ENCODE measurements around the gene FNBP1.
A peak's percentile ranks its signal among the peaks of the same experiment; 100 is the strongest.

Gene FNBP1

DNA sequence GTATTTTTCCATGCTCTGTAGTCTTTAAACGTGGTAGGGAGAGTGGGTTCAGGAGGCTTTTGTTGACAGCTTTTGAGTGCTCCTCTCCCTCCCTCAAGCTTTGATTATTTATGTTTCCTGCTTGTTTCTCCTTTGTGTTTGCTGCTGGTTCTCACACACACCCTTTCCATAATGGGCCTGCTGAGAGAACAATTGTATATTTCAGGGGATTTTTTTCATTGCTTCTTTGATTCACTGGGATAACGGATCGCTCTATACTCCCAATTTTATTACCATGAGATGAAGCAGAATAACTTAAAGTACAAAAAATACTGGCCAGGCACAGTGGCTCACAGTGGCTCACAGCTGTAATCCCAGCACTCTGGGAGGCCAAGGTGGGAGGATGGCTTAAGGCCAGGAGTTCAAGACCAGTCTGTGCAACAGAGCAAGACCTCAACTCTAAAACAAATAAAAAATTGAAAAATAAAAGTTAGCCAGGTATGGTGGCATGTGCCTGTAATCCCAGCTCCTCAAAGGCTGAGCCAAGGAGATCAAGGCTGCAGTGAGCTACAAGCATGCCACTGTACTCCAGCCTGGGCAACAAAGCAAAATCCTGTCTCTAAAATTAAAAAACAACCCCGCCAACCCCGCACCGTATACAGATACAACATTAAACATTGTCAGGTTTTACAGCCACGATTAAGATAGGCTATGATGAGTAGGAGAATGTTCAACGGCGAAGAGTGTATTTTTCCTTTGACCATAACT lies 140.8 kb downstream of the FNBP1 start:
- no peak overlapping the region for H3K4me3 ChIP-seq (ENCODE audit: low read depth, low read length)
- TF ChIP-seq, protein P1, sequence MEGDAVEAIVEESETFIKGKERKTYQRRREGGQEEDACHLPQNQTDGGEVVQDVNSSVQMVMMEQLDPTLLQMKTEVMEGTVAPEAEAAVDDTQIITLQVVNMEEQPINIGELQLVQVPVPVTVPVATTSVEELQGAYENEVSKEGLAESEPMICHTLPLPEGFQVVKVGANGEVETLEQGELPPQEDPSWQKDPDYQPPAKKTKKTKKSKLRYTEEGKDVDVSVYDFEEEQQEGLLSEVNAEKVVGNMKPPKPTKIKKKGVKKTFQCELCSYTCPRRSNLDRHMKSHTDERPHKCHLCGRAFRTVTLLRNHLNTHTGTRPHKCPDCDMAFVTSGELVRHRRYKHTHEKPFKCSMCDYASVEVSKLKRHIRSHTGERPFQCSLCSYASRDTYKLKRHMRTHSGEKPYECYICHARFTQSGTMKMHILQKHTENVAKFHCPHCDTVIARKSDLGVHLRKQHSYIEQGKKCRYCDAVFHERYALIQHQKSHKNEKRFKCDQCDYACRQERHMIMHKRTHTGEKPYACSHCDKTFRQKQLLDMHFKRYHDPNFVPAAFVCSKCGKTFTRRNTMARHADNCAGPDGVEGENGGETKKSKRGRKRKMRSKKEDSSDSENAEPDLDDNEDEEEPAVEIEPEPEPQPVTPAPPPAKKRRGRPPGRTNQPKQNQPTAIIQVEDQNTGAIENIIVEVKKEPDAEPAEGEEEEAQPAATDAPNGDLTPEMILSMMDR (IDR thresholded peaks at IDR 0.05; ENCODE audit: low read depth, low read length): no peak
- no peak for TF ChIP-seq MAX (IDR thresholded peaks at IDR 0.05; ENCODE audit: low read depth, low read length)
- no peak for TF ChIP-seq MYC (IDR thresholded peaks at IDR 0.05; ENCODE audit: low read depth, low read length)
- no peak for TF ChIP-seq POLR2A (IDR thresholded peaks at IDR 0.05; ENCODE audit: extremely low read depth, insufficient read length)
- no peak for DNase-seq (ENCODE audit: low read depth)

DNA sequence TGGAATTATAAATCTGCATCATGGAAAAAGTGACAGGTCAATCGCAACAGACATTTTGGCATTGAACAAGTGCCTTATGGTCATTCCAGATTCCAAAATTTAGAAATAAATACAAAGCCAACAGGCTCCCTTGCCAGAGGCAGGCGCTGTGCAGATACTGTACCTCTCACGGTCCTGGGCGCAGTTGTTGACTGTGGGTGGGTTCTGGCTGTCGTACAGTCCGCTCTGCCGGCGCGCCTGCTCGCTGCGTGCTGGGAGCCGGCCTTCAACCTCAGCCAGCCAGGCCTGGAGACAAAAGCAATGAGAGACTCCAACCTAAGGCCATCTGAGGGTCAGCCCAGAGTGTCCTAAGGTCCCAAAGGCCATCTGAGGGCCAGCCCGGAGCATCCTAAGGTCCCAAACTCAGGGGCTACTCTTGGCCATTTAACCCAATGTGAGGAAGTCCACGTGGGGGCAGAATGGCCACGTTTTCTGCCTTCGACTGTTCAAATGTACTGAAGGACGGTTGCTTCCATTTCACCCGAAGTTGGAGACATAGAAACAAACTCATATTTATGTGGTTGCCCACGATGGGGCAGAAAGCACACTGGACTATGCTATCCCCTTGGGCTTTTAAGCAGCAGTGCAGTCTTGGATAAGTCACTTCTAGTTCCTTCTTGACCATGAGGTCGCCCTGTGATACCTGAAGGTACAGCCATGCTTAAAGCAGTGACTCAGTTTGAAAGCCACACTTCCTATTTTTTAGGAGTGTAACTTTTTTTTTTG lies 142.5 kb downstream of the FNBP1 start:
- no peak overlapping the region for H3K4me3 ChIP-seq (ENCODE audit: low read depth, low read length)
- peak; percentile 50 for DNase-seq (ENCODE audit: low read depth)
- TF ChIP-seq MAX (IDR thresholded peaks at IDR 0.05; ENCODE audit: low read depth, low read length): 0 out of 2 replicates have a peak, but pooled peaks have one; percentile 7
- TF ChIP-seq, protein P1 (IDR thresholded peaks at IDR 0.05; ENCODE audit: low read depth, low read length): no peak

GRCh38 chr9:129899620-129900019 lies 143.4 kb downstream of the FNBP1 start:
- DNase-seq (ENCODE audit: low read depth): no peak
- H3K4me3 ChIP-seq (ENCODE audit: low read depth, low read length): no peak overlapping the region
- TF ChIP-seq POLR2A (IDR thresholded peaks at IDR 0.05; ENCODE audit: extremely low read depth, insufficient read length) (no peak), MAX (IDR thresholded peaks at IDR 0.05; ENCODE audit: low read depth, low read length) (no peak), MYC (IDR thresholded peaks at IDR 0.05; ENCODE audit: low read depth, low read length) (no peak)
- TF ChIP-seq, protein P1 (IDR thresholded peaks at IDR 0.05; ENCODE audit: low read depth, low read length): no peak

DNA sequence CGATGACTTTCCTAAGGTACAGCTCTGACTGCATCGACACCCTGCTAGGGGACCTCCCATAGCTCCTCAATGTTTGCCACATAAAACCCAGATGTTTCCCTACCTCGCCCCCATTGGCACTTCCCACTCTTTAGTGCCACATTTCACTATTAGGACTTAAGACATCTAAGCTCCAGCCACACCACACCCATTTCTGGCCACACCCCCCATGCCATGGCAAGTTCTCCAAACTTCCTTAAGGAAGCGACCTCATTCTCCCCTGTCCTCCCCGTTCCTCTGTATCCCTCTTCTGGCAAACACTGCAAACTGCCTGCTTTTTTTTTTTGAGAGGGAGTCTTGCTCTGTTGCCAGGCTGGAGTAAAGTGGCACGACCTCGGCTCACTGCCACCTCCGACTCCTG lies 144.8 kb downstream of the FNBP1 start:
- H3K4me3 ChIP-seq (ENCODE audit: low read depth, low read length): no peak overlapping the region
- no peak for DNase-seq (ENCODE audit: low read depth)
- TF ChIP-seq MYC (IDR thresholded peaks at IDR 0.05; ENCODE audit: low read depth, low read length): no peak
- TF ChIP-seq, protein P1 (IDR thresholded peaks at IDR 0.05; ENCODE audit: low read depth, low read length): no peak
- TF ChIP-seq POLR2A (IDR thresholded peaks at IDR 0.05; ENCODE audit: extremely low read depth, insufficient read length): no peak
- TF ChIP-seq MAX (IDR thresholded peaks at IDR 0.05; ENCODE audit: low read depth, low read length): no peak

- H3K4me3 ChIP-seq (ENCODE audit: low read depth, low read length): no peak overlapping the region
- DNase-seq (ENCODE audit: low read depth): no peak
- no peak for TF ChIP-seq MYC (IDR thresholded peaks at IDR 0.05; ENCODE audit: low read depth, low read length)
- TF ChIP-seq POLR2A (IDR thresholded peaks at IDR 0.05; ENCODE audit: extremely low read depth, insufficient read length): no peak
- TF ChIP-seq, protein P1 (IDR thresholded peaks at IDR 0.05; ENCODE audit: low read depth, low read length): no peak
- TF ChIP-seq MAX (IDR thresholded peaks at IDR 0.05; ENCODE audit: low read depth, low read length): no peak
These were observed 145.7 kb downstream of the FNBP1 start for GRCh38 chr9:129897263-129897662.
